ENCODE data around the gene GFPT1. TPM values are rescaled to one million over a fixed set of nuclear protein-coding genes. Genes with fewer than 3 reads are reported as not detected.

The GFPT1 gene
- total and polyA plus RNA-seq, 9 of the 15 experiments (the other 6 are each of a cell fraction or from before 2014, with no cell fraction given): 6.6 to 38.3 (median 15.9) TPM

GRCh38 chr2:69386789-69387734 is at the start of gene GFPT1 (continued):
- TF ChIP-seq ZNF12 (CRISPR knock-in tag; IDR thresholded peaks at IDR 0.05) (no peak; the same call in 1 of the 2 replicates), HBP1 (CRISPR knock-in tag; IDR thresholded peaks at IDR 0.05) (0 out of 2 replicates have a peak, but pooled peaks have one; percentile 29), ATF2 (CRISPR knock-in tag; IDR thresholded peaks at IDR 0.05) (no peak), SMAD3 (CRISPR knock-in tag; conservative IDR thresholded peaks at IDR 0.05) (no peak), JUNB (CRISPR knock-in tag; conservative IDR thresholded peaks at IDR 0.05) (no peak), ESRRA (IDR thresholded peaks at IDR 0.05; ENCODE audit: borderline replicate concordance, low read depth) (peak; percentile 52), UBTF (IDR thresholded peaks at IDR 0.05; ENCODE audit: borderline replicate concordance in 1 of 2, low read depth in 2 of 2, low read length in 2 of 2) (0 out of 4 replicates have a peak, but pooled peaks of 1 of the 2 experiments have one; percentile 35), TCF3 (CRISPR knock-in tag; IDR thresholded peaks at IDR 0.05) (no peak), BMI1 (IDR thresholded peaks at IDR 0.05; ENCODE audit: low read length) (no peak), NKRF (IDR thresholded peaks at IDR 0.05; ENCODE audit: borderline replicate concordance) (peak; percentile 66), FOXK2 (conservative IDR thresholded peaks at IDR 0.05 in 1 of 2, IDR thresholded peaks at IDR 0.05 in 1 of 2; ENCODE audit: low read depth in 2 of 2) (no peak), FOSL1 (tag; conservative IDR thresholded peaks at IDR 0.05) (no peak), SNAPC5 (CRISPR knock-in tag; IDR thresholded peaks at IDR 0.05) (no peak), MEF2D (tag; conservative IDR thresholded peaks at IDR 0.05; ENCODE audit: low read depth) (no peak), HNRNPUL1 (IDR thresholded peaks at IDR 0.05; ENCODE audit: low read length) (no peak), ZNF395 (CRISPR knock-in tag; IDR thresholded peaks at IDR 0.05) (no peak)
